GM20431 (cell line): ENCODE results near the gene PALLD.
"Not testable (repeated sequence)": the region's sequence is repeated elsewhere in the genome, so short reads cannot be mapped to it uniquely, and the experiment has no call there.

Experiments used
- in situ Hi-C: fragments of 300-500 bp; cut with MseI, MboI; formaldehyde crosslinking; loops from one replicate; pipeline ENCODE4 v1.15.0; 2020; ENCODE audit warnings: low sequenced_read_pairs; ENCODE audit not compliant: unreplicated experiment

PALLD gene

GRCh38 chr4:168689791-168690190 lies 192.9 kb downstream of the PALLD start:
- in situ Hi-C loops = no loop called here

GRCh38 chr4:168690199-168690598 lies 193.3 kb downstream of the PALLD start:
- in situ Hi-C loops = no loop called here

- in situ Hi-C loops = no loop called here
Observed at GRCh38 chr4:168691631-168692369, 194.9 kb downstream of the PALLD start.

GRCh38 chr4:168693750-168694490 lies 197.1 kb downstream of the PALLD start:
- in situ Hi-C loops = no loop called here

GRCh38 chr4:168694667-168695066 lies 197.8 kb downstream of the PALLD start:
- in situ Hi-C loops = no loop called here

GRCh38 chr4:168695288-168695687 lies 198.4 kb downstream of the PALLD start:
- in situ Hi-C loops = no loop called here

GRCh38 chr4:168696280-168696679 lies 199.4 kb downstream of the PALLD start:
- in situ Hi-C loops = no loop called here

- in situ Hi-C loops = no loop called here
Observed at GRCh38 chr4:168696826-168697225, 200.0 kb downstream of the PALLD start.

- in situ Hi-C loops = no loop called here
Observed at GRCh38 chr4:168699224-168699878, 202.5 kb downstream of the PALLD start.

GRCh38 chr4:168701061-168701460 lies 204.2 kb downstream of the PALLD start:
- in situ Hi-C loops = no loop called here

GRCh38 chr4:168702581-168703087 lies 205.8 kb downstream of the PALLD start:
- in situ Hi-C loops = not testable (repeated sequence)

- in situ Hi-C loops = no loop called here
Observed at GRCh38 chr4:168705121-168705520, 208.3 kb downstream of the PALLD start.

GRCh38 chr4:168707205-168707604 lies 210.4 kb downstream of the PALLD start:
- in situ Hi-C loops = no loop called here

GRCh38 chr4:168708108-168708507 lies 211.3 kb downstream of the PALLD start:
- in situ Hi-C loops = no loop called here

- in situ Hi-C loops = no loop called here
Observed at GRCh38 chr4:168710353-168710946, 213.6 kb downstream of the PALLD start.

- in situ Hi-C loops = no loop called here
Observed at GRCh38 chr4:168711197-168712140, 214.6 kb downstream of the PALLD start.

- in situ Hi-C loops = no loop called here
Observed at GRCh38 chr4:168712316-168712890, 215.6 kb downstream of the PALLD start.

GRCh38 chr4:168713253-168713652 lies 216.4 kb downstream of the PALLD start:
- in situ Hi-C loops = no loop called here

- in situ Hi-C loops = no loop called here
Observed at GRCh38 chr4:168715896-168716295, 219.0 kb downstream of the PALLD start.
